HepG2 (cell line): ENCODE measurements around the gene PHKG2. TPM values are rescaled to one million over a fixed set of nuclear protein-coding genes. Genes with fewer than 3 reads are reported as not detected.
A peak's percentile ranks its signal among the peaks of the same experiment; 100 is the strongest.

Experiments
- ARNTL ChIP-seq: sonication (generic); formaldehyde crosslinking; IDR thresholded peaks from 2 replicates; pipeline ENCODE4 v1.4.0; 2020; ENCODE audit warnings: mild to moderate bottlenecking, missing genetic modification reagents
- BORCS8-MEF2B ChIP-seq: sonication (generic); formaldehyde crosslinking; IDR thresholded peaks from 2 replicates; pipeline ENCODE4 v1.8.0; 2022; ENCODE audit warnings: mild to moderate bottlenecking, missing genetic modification reagents
- ERF ChIP-seq: IDR thresholded peaks from 2 replicates; pipeline ENCODE4 v1.6.1; 2018; ENCODE audit warnings: missing biosample characterization, missing genetic modification reagents
- HIVEP1 ChIP-seq: sonication (generic); formaldehyde crosslinking; IDR thresholded peaks from 2 replicates; pipeline ENCODE4 v1.4.0; 2020; ENCODE audit warnings: mild to moderate bottlenecking, missing genetic modification reagents
- KDM4B ChIP-seq: sonication (generic); formaldehyde crosslinking; IDR thresholded peaks from 2 replicates; pipeline ENCODE4 v1.4.0; 2020; ENCODE audit warnings: missing genetic modification reagents
- MIER2 ChIP-seq: IDR thresholded peaks from 2 replicates; pipeline ENCODE4 v1.6.1; 2016; ENCODE audit warnings: missing biosample characterization, missing genetic modification reagents
- REPIN1 ChIP-seq: sonication (generic); formaldehyde crosslinking; IDR thresholded peaks from 2 replicates; pipeline ENCODE4 v1.8.0; 2022; ENCODE audit warnings: missing genetic modification reagents, low read depth, mild to moderate bottlenecking, borderline replicate concordance
- SIN3A ChIP-seq: IDR thresholded peaks from 2 replicates; pipeline ENCODE4 v1.6.1; 2011; ENCODE audit warnings: low read depth, mild to moderate bottlenecking, control low read depth, low read length, borderline replicate concordance
- ZFP37 ChIP-seq: sonication (generic); formaldehyde crosslinking; IDR thresholded peaks from 2 replicates; pipeline ENCODE4 v1.4.0; 2020; ENCODE audit warnings: missing genetic modification reagents, borderline replicate concordance
- ZNF230 ChIP-seq: sonication (generic); formaldehyde crosslinking; IDR thresholded peaks from 2 replicates; pipeline ENCODE4 v1.4.0; 2020; ENCODE audit warnings: mild to moderate bottlenecking, missing genetic modification reagents
- ZNF235 ChIP-seq: sonication (generic); formaldehyde crosslinking; IDR thresholded peaks from 2 replicates; pipeline ENCODE4 v1.8.1; 2023; ENCODE audit warnings: mild to moderate bottlenecking, missing genetic modification reagents, borderline replicate concordance
- ZNF557 ChIP-seq: sonication (generic); formaldehyde crosslinking; IDR thresholded peaks from 2 replicates; pipeline ENCODE4 v1.4.0; 2020; ENCODE audit warnings: missing genetic modification reagents
- ZSCAN21 ChIP-seq: sonication (generic); formaldehyde crosslinking; IDR thresholded peaks from 2 replicates; pipeline ENCODE4 v1.8.0; 2022; ENCODE audit warnings: mild to moderate bottlenecking, missing genetic modification reagents, moderate library complexity, borderline replicate concordance
- ZSCAN25 ChIP-seq: sonication (generic); formaldehyde crosslinking; IDR thresholded peaks from 2 replicates; pipeline ENCODE4 v1.8.0; 2022; ENCODE audit warnings: mild to moderate bottlenecking, missing genetic modification reagents
- polyA plus RNA-seq, 8 experiments: library from polyadenylated mRNA; depleted of rRNA in 3 of 8; stranded (reverse) in 7 of 8; unstranded in 1 of 8; fragments of >200 nt; fragmentation: Illumina TruSeq in 4 of 8; extraction: Trizol in 4 of 8; gene quantifications; 2 replicates each; pipeline versions ENCODE4 v1.2.1 to v1.2.3, GENCODE V29; 2011 to 2016; ENCODE audit warnings: low read depth in 4 of 8, missing spikeins in 1 of 8, mixed read lengths in 1 of 8; ENCODE audit not compliant: insufficient read depth in 1 of 8
- total RNA-seq, 5 experiments: library from RNA; depleted of rRNA; stranded (reverse); fragments of >200 nt; fragmentation: Illumina TruSeq; extraction: Trizol; gene quantifications; 2 replicates each; pipeline ENCODE4 v1.2.3, GENCODE V29; 2016; ENCODE audit warnings: low read depth in 1 of 5
- TF ChIP-seq, protein P1 (sequence below): sonication (generic); formaldehyde crosslinking; IDR thresholded peaks from 2 replicates; pipeline ENCODE4 v1.9.0; 2021; ENCODE audit warnings: missing genetic modification reagents, mild to moderate bottlenecking, borderline replicate concordance
- TF ChIP-seq, protein P2 (sequence below): sonication (generic); formaldehyde crosslinking; IDR thresholded peaks from 2 replicates; pipeline ENCODE4 v1.4.0; 2020; ENCODE audit warnings: missing genetic modification reagents
- TF ChIP-seq, protein P3 (sequence below): sonication (generic); formaldehyde crosslinking; IDR thresholded peaks from 2 replicates; pipeline ENCODE4 v1.4.0; 2020; ENCODE audit warnings: missing genetic modification reagents
- TF ChIP-seq, protein P4 (sequence below): sonication (generic); formaldehyde crosslinking; IDR thresholded peaks from 2 replicates; pipeline ENCODE4 v1.5.1; 2020; ENCODE audit warnings: missing genetic modification reagents, mild to moderate bottlenecking, borderline replicate concordance
- TF ChIP-seq, protein P5 (sequence below): sonication (generic); formaldehyde crosslinking; IDR thresholded peaks from 2 replicates; pipeline ENCODE4 v1.5.1; 2020; ENCODE audit warnings: mild to moderate bottlenecking, moderate library complexity, missing genetic modification reagents

PHKG2 gene
- total and polyA plus RNA-seq, 2 of the 13 experiments (the other 11 are each of a cell fraction or from before 2014, with no cell fraction given), result 37.4 to 42.1 TPM

DNA sequence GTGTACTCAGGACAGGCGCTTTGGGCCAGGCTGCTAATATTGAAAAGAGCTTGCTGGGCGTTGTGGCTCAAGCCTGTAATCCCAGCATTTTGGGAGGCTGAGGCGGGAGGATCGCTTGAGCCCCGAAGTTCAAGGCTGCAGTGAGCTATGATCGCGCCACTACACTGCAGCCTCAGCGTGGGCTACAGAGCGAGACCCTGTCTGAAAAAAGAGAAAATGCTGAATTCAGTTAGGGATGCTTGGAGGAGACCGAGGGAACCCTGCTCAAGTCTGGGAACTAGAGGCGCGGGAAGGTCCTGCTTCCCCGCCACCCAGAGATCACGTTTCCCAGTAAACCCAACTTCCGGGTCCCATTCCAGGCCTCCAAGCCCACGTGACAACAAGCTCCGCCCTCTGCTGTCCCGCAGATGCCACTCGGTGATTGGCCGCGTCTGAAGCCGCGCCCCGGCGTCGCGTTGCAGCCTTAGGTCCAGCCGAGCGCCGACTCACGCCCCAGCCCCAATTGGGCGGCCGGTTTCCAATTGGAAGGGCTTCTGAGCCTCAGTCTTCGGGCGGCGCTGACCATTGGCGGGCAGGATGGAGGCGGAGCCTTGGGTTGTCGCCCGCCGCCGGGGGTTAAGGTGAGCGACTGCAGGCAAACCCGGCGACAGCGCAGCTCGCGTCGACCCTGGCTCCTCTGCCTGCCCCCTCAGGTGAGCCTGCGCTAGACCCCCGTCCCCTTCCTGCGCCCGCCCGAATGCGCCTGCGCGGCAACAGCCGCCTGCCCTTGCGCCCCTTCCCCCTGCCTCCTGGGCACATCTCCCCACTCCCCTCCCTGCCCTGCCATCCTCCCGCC is at the start of gene PHKG2 (continued):
- TF ChIP-seq ZNF230 (CRISPR knock-in tag), result no peak
- TF ChIP-seq ZNF557 (CRISPR knock-in tag), result no peak
- peak; percentile 49; the same call in 1 of the 2 replicates for TF ChIP-seq ZSCAN25 (CRISPR knock-in tag)
- TF ChIP-seq, protein P1, sequence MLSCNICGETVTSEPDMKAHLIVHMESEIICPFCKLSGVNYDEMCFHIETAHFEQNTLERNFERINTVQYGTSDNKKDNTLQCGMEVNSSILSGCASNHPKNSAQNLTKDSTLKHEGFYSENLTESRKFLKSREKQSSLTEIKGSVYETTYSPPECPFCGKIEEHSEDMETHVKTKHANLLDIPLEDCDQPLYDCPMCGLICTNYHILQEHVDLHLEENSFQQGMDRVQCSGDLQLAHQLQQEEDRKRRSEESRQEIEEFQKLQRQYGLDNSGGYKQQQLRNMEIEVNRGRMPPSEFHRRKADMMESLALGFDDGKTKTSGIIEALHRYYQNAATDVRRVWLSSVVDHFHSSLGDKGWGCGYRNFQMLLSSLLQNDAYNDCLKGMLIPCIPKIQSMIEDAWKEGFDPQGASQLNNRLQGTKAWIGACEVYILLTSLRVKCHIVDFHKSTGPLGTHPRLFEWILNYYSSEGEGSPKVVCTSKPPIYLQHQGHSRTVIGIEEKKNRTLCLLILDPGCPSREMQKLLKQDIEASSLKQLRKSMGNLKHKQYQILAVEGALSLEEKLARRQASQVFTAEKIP, result no peak
- TF ChIP-seq, protein P2, sequence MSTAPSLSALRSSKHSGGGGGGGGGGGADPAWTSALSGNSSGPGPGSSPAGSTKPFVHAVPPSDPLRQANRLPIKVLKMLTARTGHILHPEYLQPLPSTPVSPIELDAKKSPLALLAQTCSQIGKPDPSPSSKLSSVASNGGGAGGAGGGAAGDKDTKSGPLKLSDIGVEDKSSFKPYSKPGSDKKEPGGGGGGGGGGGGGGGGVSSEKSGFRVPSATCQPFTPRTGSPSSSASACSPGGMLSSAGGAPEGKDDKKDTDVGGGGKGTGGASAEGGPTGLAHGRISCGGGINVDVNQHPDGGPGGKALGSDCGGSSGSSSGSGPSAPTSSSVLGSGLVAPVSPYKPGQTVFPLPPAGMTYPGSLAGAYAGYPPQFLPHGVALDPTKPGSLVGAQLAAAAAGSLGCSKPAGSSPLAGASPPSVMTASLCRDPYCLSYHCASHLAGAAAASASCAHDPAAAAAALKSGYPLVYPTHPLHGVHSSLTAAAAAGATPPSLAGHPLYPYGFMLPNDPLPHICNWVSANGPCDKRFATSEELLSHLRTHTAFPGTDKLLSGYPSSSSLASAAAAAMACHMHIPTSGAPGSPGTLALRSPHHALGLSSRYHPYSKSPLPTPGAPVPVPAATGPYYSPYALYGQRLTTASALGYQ (CRISPR knock-in tag), result no peak; the same call in 1 of the 2 replicates
- TF ChIP-seq HIVEP1 (CRISPR knock-in tag), result no peak
- peak; percentile 30; the same call in 1 of the 2 replicates for TF ChIP-seq MIER2
- TF ChIP-seq REPIN1 (CRISPR knock-in tag), result peak; percentile 20; the same call in 1 of the 2 replicates
- peak; percentile 98 for TF ChIP-seq SIN3A
- TF ChIP-seq, protein P3, sequence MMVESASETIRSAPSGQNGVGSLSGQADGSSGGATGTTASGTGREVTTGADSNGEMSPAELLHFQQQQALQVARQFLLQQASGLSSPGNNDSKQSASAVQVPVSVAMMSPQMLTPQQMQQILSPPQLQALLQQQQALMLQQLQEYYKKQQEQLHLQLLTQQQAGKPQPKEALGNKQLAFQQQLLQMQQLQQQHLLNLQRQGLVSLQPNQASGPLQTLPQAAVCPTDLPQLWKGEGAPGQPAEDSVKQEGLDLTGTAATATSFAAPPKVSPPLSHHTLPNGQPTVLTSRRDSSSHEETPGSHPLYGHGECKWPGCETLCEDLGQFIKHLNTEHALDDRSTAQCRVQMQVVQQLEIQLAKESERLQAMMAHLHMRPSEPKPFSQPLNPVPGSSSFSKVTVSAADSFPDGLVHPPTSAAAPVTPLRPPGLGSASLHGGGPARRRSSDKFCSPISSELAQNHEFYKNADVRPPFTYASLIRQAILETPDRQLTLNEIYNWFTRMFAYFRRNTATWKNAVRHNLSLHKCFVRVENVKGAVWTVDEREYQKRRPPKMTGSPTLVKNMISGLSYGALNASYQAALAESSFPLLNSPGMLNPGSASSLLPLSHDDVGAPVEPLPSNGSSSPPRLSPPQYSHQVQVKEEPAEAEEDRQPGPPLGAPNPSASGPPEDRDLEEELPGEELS (CRISPR knock-in tag), result peak; percentile 53
- no peak for TF ChIP-seq BORCS8-MEF2B (CRISPR knock-in tag)
- TF ChIP-seq, protein P4, sequence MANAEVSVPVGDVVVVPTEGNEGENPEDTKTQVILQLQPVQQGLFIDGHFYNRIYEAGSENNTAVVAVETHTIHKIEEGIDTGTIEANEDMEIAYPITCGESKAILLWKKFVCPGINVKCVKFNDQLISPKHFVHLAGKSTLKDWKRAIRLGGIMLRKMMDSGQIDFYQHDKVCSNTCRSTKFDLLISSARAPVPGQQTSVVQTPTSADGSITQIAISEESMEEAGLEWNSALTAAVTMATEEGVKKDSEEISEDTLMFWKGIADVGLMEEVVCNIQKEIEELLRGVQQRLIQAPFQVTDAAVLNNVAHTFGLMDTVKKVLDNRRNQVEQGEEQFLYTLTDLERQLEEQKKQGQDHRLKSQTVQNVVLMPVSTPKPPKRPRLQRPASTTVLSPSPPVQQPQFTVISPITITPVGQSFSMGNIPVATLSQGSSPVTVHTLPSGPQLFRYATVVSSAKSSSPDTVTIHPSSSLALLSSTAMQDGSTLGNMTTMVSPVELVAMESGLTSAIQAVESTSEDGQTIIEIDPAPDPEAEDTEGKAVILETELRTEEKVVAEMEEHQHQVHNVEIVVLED (CRISPR knock-in tag), result peak; percentile 92
- no peak for TF ChIP-seq KDM4B
- no peak; the same call in 1 of the 2 replicates for TF ChIP-seq ZFP37 (CRISPR knock-in tag)
- TF ChIP-seq ZNF235 (CRISPR knock-in tag), result no peak
- peak; percentile 77; the same call in 1 of the 2 replicates for TF ChIP-seq ZSCAN21 (CRISPR knock-in tag)
- peak; percentile 90 for TF ChIP-seq ERF
- peak; percentile 99 for TF ChIP-seq ARNTL (CRISPR knock-in tag)
- TF ChIP-seq, protein P5, sequence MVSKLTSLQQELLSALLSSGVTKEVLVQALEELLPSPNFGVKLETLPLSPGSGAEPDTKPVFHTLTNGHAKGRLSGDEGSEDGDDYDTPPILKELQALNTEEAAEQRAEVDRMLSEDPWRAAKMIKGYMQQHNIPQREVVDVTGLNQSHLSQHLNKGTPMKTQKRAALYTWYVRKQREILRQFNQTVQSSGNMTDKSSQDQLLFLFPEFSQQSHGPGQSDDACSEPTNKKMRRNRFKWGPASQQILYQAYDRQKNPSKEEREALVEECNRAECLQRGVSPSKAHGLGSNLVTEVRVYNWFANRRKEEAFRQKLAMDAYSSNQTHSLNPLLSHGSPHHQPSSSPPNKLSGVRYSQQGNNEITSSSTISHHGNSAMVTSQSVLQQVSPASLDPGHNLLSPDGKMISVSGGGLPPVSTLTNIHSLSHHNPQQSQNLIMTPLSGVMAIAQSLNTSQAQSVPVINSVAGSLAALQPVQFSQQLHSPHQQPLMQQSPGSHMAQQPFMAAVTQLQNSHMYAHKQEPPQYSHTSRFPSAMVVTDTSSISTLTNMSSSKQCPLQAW (CRISPR knock-in tag), result peak; percentile 70
